Heart left ventricle (tissue), 16 donors: Measurements from ENCODE around the gene IQUB. TPM values are rescaled to one million over a fixed set of nuclear protein-coding genes. Genes with fewer than 3 reads are reported as not detected.

Source experiments
- ATAC-seq, 4 donors: fragments of 200-7000 bp; cut with Tn5 transposase; one replicate each; pipeline ENCODE4 v1.9.1; 2020 to 2022; ENCODE audit warnings: moderate library complexity in 4 of 4, mild to moderate bottlenecking in 3 of 4, moderate number of reproducible peaks in 1 of 4
- DNase-seq, 5 donors: peaks; one replicate each; pipeline ENCODE4 v3.0.0-alpha.2; 2020
- H3K27ac ChIP-seq, 12 donors: fragments of 200-600 bp; sonication (generic) in 4 of 12; one replicate each; pipeline versions ENCODE4 v1.5.0 to v1.8.0; 2016 to 2022; ENCODE audit warnings: mild to moderate bottlenecking in 2 of 12
- H3K27me3 ChIP-seq, 9 donors: fragments of 200-600 bp; sonication (generic) in 2 of 9; one replicate each; pipeline versions ENCODE4 v1.5.1 to v1.8.0; 2016 to 2022; ENCODE audit warnings: mild to moderate bottlenecking in 3 of 9
- H3K36me3 ChIP-seq, 9 donors: fragments of 200-600 bp; sonication (generic) in 2 of 9; one replicate each; pipeline versions ENCODE4 v1.5.0 to v1.8.0; 2018 to 2022; ENCODE audit warnings: mild to moderate bottlenecking in 2 of 9
- H3K4me1 ChIP-seq, 12 donors: fragments of 200-600 bp; sonication (generic) in 4 of 12; one replicate each; pipeline versions ENCODE4 v1.5.0 to v1.8.0; 2016 to 2022; ENCODE audit warnings: mild to moderate bottlenecking in 3 of 12
- H3K4me3 ChIP-seq, 12 donors: fragments of 200-600 bp; sonication (generic) in 4 of 12; one replicate each; pipeline versions ENCODE4 v1.5.0 to v1.8.0; 2017 to 2022; ENCODE audit warnings: mild to moderate bottlenecking in 9 of 12, moderate library complexity in 4 of 12
- H3K9me3 ChIP-seq, 12 donors: fragments of 200-600 bp; sonication (generic) in 4 of 12; one replicate each; pipeline versions ENCODE4 v1.5.0 to v1.8.0; 2016 to 2022; ENCODE audit warnings: mild to moderate bottlenecking in 1 of 12
- CTCF ChIP-seq, 12 donors: fragments of 200-600 bp; sonication (generic) in 4 of 12; IDR thresholded peaks; one replicate each; pipeline versions ENCODE4 v1.5.0 to v1.8.0; 2018 to 2022; ENCODE audit warnings: antibody characterized with exemption in 12 of 12, mild to moderate bottlenecking in 5 of 12
- POLR2A ChIP-seq, 2 donors: fragments of 450-650 bp; IDR thresholded peaks; one replicate each; pipeline ENCODE4 v1.6.1; 2017; ENCODE audit warnings: antibody characterized with exemption in 2 of 2, mild to moderate bottlenecking in 2 of 2, moderate library complexity in 2 of 2
- WGBS, 4 donors: extraction: QIAGEN DNeasy Blood & Tissue Kit in 2 of 4; methylation state at CpG; one replicate each; pipeline versions ENCODE4 v1.1.5 to v1.1.7; 2013 to 2018; 5-methylcytosine and 5-hydroxymethylcytosine counted together
- intact Hi-C, 10 donors: fragments of 100-400 bp; cut with DNase I; formaldehyde crosslinking; loops; one replicate each; pipeline versions ENCODE4 v1.11.1 to v1.14.2; 2022
- polyA plus RNA-seq, 2 donors: library from polyadenylated mRNA; stranded (reverse); fragments of 200-250 nt; gene quantifications; one replicate each; pipeline ENCODE4 v1.2.3, GENCODE V29; 2013
- total RNA-seq, 9 donors: library from RNA; depleted of rRNA in 2 of 9; stranded (reverse); fragments of >200 nt in 2 of 9; fragmentation: NEBNext Ultra II Directional in 3 of 9; extraction: Animal tissue kit (Norgen Biotek cat#: 25700) in 3 of 9; gene quantifications; one replicate each; pipeline versions ENCODE4 v1.1.0 to v1.2.4, GENCODE V29; 2016 to 2023
- donor health status: ischemic (EF 13 %, LVEDD 7.1; RV severe dilation, severe dysfunction).
- donor health status: healthy with polysubstance abuse.
- donor health status: DM: no; HTN: yes; CAD: no.
- donor health status: DM: no; HTN: no; CAD: no.
- donor health status: ischemic (EF 25% LVEDD 6.9; RV normal size, moderate dysfunction).
- donor health status: ischemic (EF 25% LVEDD 5.7; RV mildly dilated, moderate dysfunction).
- donor health status: healthy.
- donor health status: DM: yes; HTN: yes; CAD: no.
- donor health status: ischemic (EF 35%, LVEDD 5.7; RV mildly dilated, moderate dysfunction).
- donor health status: nonischemic (EF 11% LVEDD 7.7; RV severe dilation, severe dysfunction).
- donor health status: DM: yes; HTN: yes; CAD: no.
- donor health status: PGD.
- donor health status: ischemic (EF 29% LVEDD 5.4; RV normal size, mild dysfunction).
- donor health status: nonischemic (EF 23%, LVEDD 6.1; RV moderate dilation, normal function).

IQUB gene
- total and polyA plus RNA-seq, 11 donors, result 0.19 to 1.3 (median 0.55) TPM; not detected in 1

- peaks cover 0 to 82% (median 36%) of the 10 kb centered on the region in 9 donors for H3K36me3 ChIP-seq
- peaks cover 0 to 45% (median 10%) of the 10 kb centered on the region in 12 donors for H3K4me1 ChIP-seq
- no peak overlapping the region for H3K27ac ChIP-seq
Measured at GRCh38 chr7:123548406-123548805, 14.0 kb upstream of the IQUB start.

GRCh38 chr7:123539871-123540270 is 5.5 kb upstream of the IQUB start:
- peaks cover 0 to 49% (median 21%) of the 10 kb centered on the region in 9 donors for H3K36me3 ChIP-seq
- no peak for TF ChIP-seq POLR2A (IDR thresholded peaks at IDR 0.05)
- no peak for TF ChIP-seq CTCF (IDR thresholded peaks at IDR 0.05)
- H3K27me3 ChIP-seq, result no peaks in the 10 kb centered on the region
- H3K9me3 ChIP-seq, result no peaks in the 10 kb centered on the region
- H3K4me3 ChIP-seq, result no peak overlapping the region
- ATAC-seq, result no peak
- peaks cover 0 to 8% (median 0%) of the 10 kb centered on the region in 12 donors for H3K4me1 ChIP-seq
- WGBS, 4 donors, result 25 to 50% (median 36%) methylated on average over 1 of the region's 1 CpG
- intact Hi-C loops, result loop anchor here in 6 of 10 donors (5.0 kb wide), 2 partner anchors 43 to 48 kb away; no protein-coding TSS in a partner anchor
- H3K27ac ChIP-seq, result no peak overlapping the region
- no peak for DNase-seq

More at GRCh38 chr7:123548406-123548805, 14.0 kb upstream of the IQUB start:
- ATAC-seq, result no peak
- Histone ChIP-seq H3K9me3 (peaks cover 0 to 5% (median 0%) of the 10 kb centered on the region in 12 donors), H3K4me3 (no peak overlapping the region), H3K27me3 (no peaks in the 10 kb centered on the region)
- intact Hi-C loops, result no loop called here
- no peak for TF ChIP-seq CTCF (IDR thresholded peaks at IDR 0.05)
- TF ChIP-seq POLR2A (IDR thresholded peaks at IDR 0.05), result no peak
- 78 to 84% (median 79%) methylated on average over 1 of the region's 1 CpG for WGBS, 4 donors
- no peak for DNase-seq

GRCh38 chr7:123538897-123539296 is 4.5 kb upstream of the IQUB start:
- Histone ChIP-seq H3K27ac (no peak overlapping the region), H3K4me1 (peaks cover 0 to 12% (median 3%) of the 10 kb centered on the region in 12 donors), H3K9me3 (no peaks in the 10 kb centered on the region), H3K4me3 (no peak overlapping the region), H3K36me3 (peaks cover 0 to 43% (median 18%) of the 10 kb centered on the region in 9 donors), H3K27me3 (no peaks in the 10 kb centered on the region)
- TF ChIP-seq CTCF (IDR thresholded peaks at IDR 0.05) (no peak), POLR2A (IDR thresholded peaks at IDR 0.05) (no peak)
- no peak for ATAC-seq
- DNase-seq, result no peak
- intact Hi-C loops, result loop anchor here in 6 of 10 donors (5.0 kb wide), 2 partner anchors 42 to 47 kb away; no protein-coding TSS in a partner anchor
- WGBS, 4 donors, result 94 to 100% (median 99%) methylated on average over 1 of the region's 1 CpG

GRCh38 chr7:123538189-123538714 is 3.9 kb upstream of the IQUB start:
- no peak overlapping the region for H3K4me3 ChIP-seq
- H3K9me3 ChIP-seq, result no peaks in the 10 kb centered on the region
- no peak for ATAC-seq
- no peak overlapping the region for H3K27ac ChIP-seq
- H3K27me3 ChIP-seq, result no peaks in the 10 kb centered on the region
- peaks cover 0 to 36% (median 11%) of the 10 kb centered on the region in 9 donors for H3K36me3 ChIP-seq
- no peak for DNase-seq
- WGBS, 4 donors, result 64 to 74% (median 70%) methylated on average over 7 of the region's 7 CpGs
- peaks cover 0 to 18% (median 8%) of the 10 kb centered on the region in 12 donors for H3K4me1 ChIP-seq
- intact Hi-C loops, result loop anchor here in 6 of 10 donors (5.0 kb wide), 2 partner anchors 41 to 46 kb away; no protein-coding TSS in a partner anchor
- TF ChIP-seq POLR2A (IDR thresholded peaks at IDR 0.05) (no peak), CTCF (IDR thresholded peaks at IDR 0.05) (no peak)
